ENCODE measurements around the gene PCK2. TPM values are rescaled to one million over a fixed set of nuclear protein-coding genes. Genes with fewer than 3 reads are reported as not detected.

PCK2 gene
- total and polyA plus RNA-seq, 2 of the 13 experiments (the other 11 are each of a cell fraction or from before 2014, with no cell fraction given), result 129 to 272 TPM

DNA sequence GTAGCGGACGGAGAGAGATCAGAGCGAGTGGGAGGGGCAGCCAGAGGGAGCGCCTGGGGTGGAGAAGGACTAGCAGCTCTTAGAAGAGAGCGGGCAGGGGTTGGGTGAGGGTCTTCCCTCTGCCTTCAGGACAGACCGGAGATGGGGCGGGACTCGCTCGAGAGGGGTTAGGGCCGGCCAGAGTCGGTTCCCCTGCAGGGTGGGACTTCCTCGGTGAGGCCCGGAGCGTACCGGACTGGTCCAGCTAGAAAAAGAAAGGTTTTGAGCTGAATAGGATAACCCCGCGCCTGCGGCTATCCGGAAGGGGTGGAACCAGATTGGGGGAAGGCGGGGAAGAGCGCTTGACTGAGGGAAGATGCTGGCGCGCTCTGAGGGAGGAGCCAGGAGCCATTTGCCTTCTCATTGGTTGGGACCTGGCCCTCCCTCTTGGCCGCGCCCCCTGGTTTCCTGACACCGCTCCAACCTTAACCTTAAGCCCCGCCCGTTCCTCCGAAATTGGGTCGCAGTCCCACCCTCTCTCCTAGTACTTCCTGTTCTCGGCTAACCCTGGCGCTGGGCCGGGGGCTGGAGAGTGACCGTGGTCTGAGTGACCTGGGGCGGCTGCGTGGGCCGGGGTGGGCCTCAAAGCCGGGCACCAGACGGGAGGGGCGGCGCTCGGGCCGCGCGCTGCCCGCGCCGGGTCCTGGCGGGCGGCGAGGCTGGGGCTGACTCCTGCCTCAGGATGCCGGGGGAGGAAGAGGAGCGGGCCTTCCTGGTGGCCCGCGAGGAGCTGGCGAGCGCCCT is 53.1 kb downstream of the PCK2 start, which contains the start of gene RNF31 (continued):
- TF ChIP-seq, protein P1, sequence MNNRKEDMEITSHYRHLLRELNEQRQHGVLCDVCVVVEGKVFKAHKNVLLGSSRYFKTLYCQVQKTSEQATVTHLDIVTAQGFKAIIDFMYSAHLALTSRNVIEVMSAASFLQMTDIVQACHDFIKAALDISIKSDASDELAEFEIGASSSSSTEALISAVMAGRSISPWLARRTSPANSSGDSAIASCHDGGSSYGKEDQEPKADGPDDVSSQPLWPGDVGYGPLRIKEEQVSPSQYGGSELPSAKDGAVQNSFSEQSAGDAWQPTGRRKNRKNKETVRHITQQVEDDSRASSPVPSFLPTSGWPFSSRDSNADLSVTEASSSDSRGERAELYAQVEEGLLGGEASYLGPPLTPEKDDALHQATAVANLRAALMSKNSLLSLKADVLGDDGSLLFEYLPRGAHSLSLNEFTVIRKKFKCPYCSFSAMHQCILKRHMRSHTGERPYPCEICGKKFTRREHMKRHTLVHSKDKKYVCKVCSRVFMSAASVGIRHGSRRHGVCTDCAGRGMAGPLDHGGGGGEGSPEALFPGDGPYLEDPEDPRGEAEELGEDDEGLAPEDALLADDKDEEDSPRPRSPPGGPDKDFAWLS (CRISPR knock-in tag; IDR thresholded peaks at IDR 0.05; ENCODE audit: borderline replicate concordance), result 0 out of 2 replicates have a peak, but pooled peaks have one; percentile 4
- TF ChIP-seq ZNF569 (CRISPR knock-in tag; IDR thresholded peaks at IDR 0.05; ENCODE audit: borderline replicate concordance) (peak; percentile 95; the same call in 1 of the 2 replicates), ZFP82 (CRISPR knock-in tag; IDR thresholded peaks at IDR 0.05; ENCODE audit: borderline replicate concordance) (no peak), U2AF2 (IDR thresholded peaks at IDR 0.05; ENCODE audit: low read depth, low read length) (no peak), MED1 (CRISPR knock-in tag; IDR thresholded peaks at IDR 0.05) (no peak; the same call in 1 of the 2 replicates), ONECUT2 (CRISPR knock-in tag; IDR thresholded peaks at IDR 0.05) (peak; percentile 9), SMAD3 (CRISPR knock-in tag; IDR thresholded peaks at IDR 0.05) (peak; percentile 29; the same call in 1 of the 2 replicates), NCOA2 (CRISPR knock-in tag; IDR thresholded peaks at IDR 0.05) (peak; percentile 31; the same call in 1 of the 2 replicates), ZNF530 (CRISPR knock-in tag; IDR thresholded peaks at IDR 0.05; ENCODE audit: low read depth) (no peak), PHB2 (IDR thresholded peaks at IDR 0.05; ENCODE audit: partially characterized antibody) (no peak), CBX1 (IDR thresholded peaks at IDR 0.05; ENCODE audit: low read depth) (peak; percentile 15), TBX2 (CRISPR knock-in tag; IDR thresholded peaks at IDR 0.05; ENCODE audit: borderline replicate concordance) (peak; percentile 62), ZNF644 (CRISPR knock-in tag; IDR thresholded peaks at IDR 0.05; ENCODE audit: low read depth) (no peak), ZNF432 (CRISPR knock-in tag; IDR thresholded peaks at IDR 0.05; ENCODE audit: borderline replicate concordance) (no peak), ZNF160 (CRISPR knock-in tag; IDR thresholded peaks at IDR 0.05) (no peak), PAF1 (CRISPR knock-in tag; IDR thresholded peaks at IDR 0.05) (0 out of 2 replicates have a peak, but pooled peaks have one; percentile 32), AHR (CRISPR knock-in tag; IDR thresholded peaks at IDR 0.05) (peak; percentile 73)
- TF ChIP-seq, protein P2, sequence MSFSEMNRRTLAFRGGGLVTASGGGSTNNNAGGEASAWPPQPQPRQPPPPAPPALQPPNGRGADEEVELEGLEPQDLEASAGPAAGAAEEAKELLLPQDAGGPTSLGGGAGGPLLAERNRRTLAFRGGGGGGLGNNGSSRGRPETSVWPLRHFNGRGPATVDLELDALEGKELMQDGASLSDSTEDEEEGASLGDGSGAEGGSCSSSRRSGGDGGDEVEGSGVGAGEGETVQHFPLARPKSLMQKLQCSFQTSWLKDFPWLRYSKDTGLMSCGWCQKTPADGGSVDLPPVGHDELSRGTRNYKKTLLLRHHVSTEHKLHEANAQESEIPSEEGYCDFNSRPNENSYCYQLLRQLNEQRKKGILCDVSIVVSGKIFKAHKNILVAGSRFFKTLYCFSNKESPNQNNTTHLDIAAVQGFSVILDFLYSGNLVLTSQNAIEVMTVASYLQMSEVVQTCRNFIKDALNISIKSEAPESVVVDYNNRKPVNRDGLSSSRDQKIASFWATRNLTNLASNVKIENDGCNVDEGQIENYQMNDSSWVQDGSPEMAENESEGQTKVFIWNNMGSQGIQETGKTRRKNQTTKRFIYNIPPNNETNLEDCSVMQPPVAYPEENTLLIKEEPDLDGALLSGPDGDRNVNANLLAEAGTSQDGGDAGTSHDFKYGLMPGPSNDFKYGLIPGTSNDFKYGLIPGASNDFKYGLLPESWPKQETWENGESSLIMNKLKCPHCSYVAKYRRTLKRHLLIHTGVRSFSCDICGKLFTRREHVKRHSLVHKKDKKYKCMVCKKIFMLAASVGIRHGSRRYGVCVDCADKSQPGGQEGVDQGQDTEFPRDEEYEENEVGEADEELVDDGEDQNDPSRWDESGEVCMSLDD (CRISPR knock-in tag; IDR thresholded peaks at IDR 0.05; ENCODE audit: borderline replicate concordance), result peak; percentile 48; the same call in 1 of the 2 replicates
- TF ChIP-seq, protein P3, sequence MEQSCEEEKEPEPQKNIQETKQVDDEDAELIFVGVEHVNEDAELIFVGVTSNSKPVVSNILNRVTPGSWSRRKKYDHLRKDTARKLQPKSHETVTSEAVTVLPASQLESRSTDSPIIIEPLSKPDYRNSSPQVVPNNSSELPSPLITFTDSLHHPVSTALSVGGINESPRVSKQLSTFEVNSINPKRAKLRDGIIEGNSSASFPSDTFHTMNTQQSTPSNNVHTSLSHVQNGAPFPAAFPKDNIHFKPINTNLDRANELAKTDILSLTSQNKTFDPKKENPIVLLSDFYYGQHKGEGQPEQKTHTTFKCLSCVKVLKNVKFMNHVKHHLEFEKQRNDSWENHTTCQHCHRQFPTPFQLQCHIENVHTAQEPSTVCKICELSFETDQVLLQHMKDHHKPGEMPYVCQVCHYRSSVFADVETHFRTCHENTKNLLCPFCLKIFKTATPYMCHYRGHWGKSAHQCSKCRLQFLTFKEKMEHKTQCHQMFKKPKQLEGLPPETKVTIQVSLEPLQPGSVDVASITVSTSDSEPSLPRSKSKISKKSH (CRISPR knock-in tag; IDR thresholded peaks at IDR 0.05; ENCODE audit: borderline replicate concordance), result no peak
- TF ChIP-seq, protein P4, sequence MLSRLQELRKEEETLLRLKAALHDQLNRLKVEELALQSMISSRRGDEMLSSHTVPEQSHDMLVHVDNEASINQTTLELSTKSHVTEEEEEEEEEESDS (CRISPR knock-in tag; IDR thresholded peaks at IDR 0.05; ENCODE audit: borderline replicate concordance), result 0 out of 2 replicates have a peak, but pooled peaks have one; percentile 91
- TF ChIP-seq, protein P5, sequence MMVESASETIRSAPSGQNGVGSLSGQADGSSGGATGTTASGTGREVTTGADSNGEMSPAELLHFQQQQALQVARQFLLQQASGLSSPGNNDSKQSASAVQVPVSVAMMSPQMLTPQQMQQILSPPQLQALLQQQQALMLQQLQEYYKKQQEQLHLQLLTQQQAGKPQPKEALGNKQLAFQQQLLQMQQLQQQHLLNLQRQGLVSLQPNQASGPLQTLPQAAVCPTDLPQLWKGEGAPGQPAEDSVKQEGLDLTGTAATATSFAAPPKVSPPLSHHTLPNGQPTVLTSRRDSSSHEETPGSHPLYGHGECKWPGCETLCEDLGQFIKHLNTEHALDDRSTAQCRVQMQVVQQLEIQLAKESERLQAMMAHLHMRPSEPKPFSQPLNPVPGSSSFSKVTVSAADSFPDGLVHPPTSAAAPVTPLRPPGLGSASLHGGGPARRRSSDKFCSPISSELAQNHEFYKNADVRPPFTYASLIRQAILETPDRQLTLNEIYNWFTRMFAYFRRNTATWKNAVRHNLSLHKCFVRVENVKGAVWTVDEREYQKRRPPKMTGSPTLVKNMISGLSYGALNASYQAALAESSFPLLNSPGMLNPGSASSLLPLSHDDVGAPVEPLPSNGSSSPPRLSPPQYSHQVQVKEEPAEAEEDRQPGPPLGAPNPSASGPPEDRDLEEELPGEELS (CRISPR knock-in tag; IDR thresholded peaks at IDR 0.05), result no peak; the same call in none of the 2 replicates
